HEK293T (cell line): ENCODE data around the gene TARBP1.

ENCODE experiments used
- BHLHE40 ChIP-seq: fragments of 450-650 bp; IDR thresholded peaks from 2 replicates; pipeline ENCODE4 v1.6.1; 2016; ENCODE audit warnings: mild to moderate bottlenecking, moderate library complexity, borderline replicate concordance
- CTBP1 ChIP-seq: fragments of 450-650 bp; IDR thresholded peaks from 2 replicates; pipeline ENCODE4 v1.6.1; 2016; ENCODE audit warnings: borderline replicate concordance
- FOXA1 ChIP-seq: fragments of 450-650 bp; IDR thresholded peaks from 2 replicates; pipeline ENCODE4 v1.6.1; 2016; ENCODE audit warnings: mild to moderate bottlenecking
- FOXK2 ChIP-seq: fragments of 450-650 bp; IDR thresholded peaks from 2 replicates; pipeline ENCODE4 v1.6.1; 2016; ENCODE audit warnings: mild to moderate bottlenecking
- FOXM1 ChIP-seq: fragments of 450-650 bp; IDR thresholded peaks from 2 replicates; pipeline ENCODE4 v1.6.1; 2017; ENCODE audit warnings: mild to moderate bottlenecking, borderline replicate concordance
- HDGF ChIP-seq: fragments of 450-650 bp; IDR thresholded peaks from 2 replicates; pipeline ENCODE4 v1.6.1; 2017; ENCODE audit warnings: antibody characterized with exemption, borderline replicate concordance
- L3MBTL2 ChIP-seq: fragments of 450-650 bp; conservative IDR thresholded peaks from 2 replicates; pipeline ENCODE4 v1.6.1; 2016; ENCODE audit warnings: mild to moderate bottlenecking
- LEF1 ChIP-seq: fragments of 450-650 bp; IDR thresholded peaks from 2 replicates; pipeline ENCODE4 v1.6.1; 2017; ENCODE audit warnings: mild to moderate bottlenecking, borderline replicate concordance
- NFRKB ChIP-seq: fragments of 450-650 bp; IDR thresholded peaks from 2 replicates; pipeline ENCODE4 v1.6.1; 2016; ENCODE audit warnings: mild to moderate bottlenecking, moderate library complexity
- SP1 ChIP-seq: fragments of 450-650 bp; IDR thresholded peaks from 2 replicates; pipeline ENCODE4 v1.6.1; 2017
- SUZ12 ChIP-seq: fragments of 450-650 bp; IDR thresholded peaks from 2 replicates; pipeline ENCODE4 v1.6.1; 2016; ENCODE audit warnings: mild to moderate bottlenecking
- ZNF384 ChIP-seq: fragments of 450-650 bp; IDR thresholded peaks from 2 replicates; pipeline ENCODE4 v1.6.1; 2016
- TF ChIP-seq, protein P1 (sequence below): fragments of 450-650 bp; IDR thresholded peaks from 2 replicates; pipeline ENCODE4 v1.6.1; 2016

DNA sequence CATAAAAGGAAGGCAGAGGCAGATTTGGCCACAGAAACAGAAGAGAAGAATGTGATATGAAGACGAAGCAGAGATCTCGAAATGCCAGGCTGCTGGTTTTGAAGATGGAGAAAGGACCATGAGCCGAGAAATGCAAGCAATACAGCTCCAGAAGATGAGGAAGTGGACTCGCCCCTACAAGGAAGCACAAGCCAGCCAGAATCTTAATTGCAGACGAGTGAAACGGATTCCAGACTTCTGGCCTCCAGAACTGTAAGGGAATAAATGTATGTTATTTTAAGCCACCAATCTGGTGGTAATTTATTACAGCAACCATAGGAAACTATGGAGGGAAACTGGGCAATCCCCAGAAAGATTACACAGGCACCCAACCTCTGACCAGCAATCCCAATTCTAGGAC lies 24.1 kb downstream of the TARBP1 start:
- no peak for TF ChIP-seq FOXK2
- no peak for TF ChIP-seq SUZ12
- TF ChIP-seq HDGF: no peak
- TF ChIP-seq FOXM1: no peak
- no peak for TF ChIP-seq BHLHE40
- no peak for TF ChIP-seq FOXA1
- TF ChIP-seq SP1: no peak
- no peak for TF ChIP-seq NFRKB
- no peak for TF ChIP-seq CTBP1
- TF ChIP-seq ZNF384: no peak
- no peak for TF ChIP-seq L3MBTL2
- TF ChIP-seq, protein P1, sequence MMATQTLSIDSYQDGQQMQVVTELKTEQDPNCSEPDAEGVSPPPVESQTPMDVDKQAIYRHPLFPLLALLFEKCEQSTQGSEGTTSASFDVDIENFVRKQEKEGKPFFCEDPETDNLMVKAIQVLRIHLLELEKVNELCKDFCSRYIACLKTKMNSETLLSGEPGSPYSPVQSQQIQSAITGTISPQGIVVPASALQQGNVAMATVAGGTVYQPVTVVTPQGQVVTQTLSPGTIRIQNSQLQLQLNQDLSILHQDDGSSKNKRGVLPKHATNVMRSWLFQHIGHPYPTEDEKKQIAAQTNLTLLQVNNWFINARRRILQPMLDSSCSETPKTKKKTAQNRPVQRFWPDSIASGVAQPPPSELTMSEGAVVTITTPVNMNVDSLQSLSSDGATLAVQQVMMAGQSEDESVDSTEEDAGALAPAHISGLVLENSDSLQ: no peak
- TF ChIP-seq LEF1: no peak
